Smooth muscle cell of the brain vasculature (primary cell): ENCODE data around the gene BICRA.
"Not testable (repeated sequence)": the region's sequence is repeated elsewhere in the genome, so short reads cannot be mapped to it uniquely, and the experiment has no call there.

Experiments
- DNase-seq: peaks from one replicate; pipeline ENCODE4 v3.0.0-alpha.2; 2012; ENCODE audit warnings: low read depth, low spot score

The BICRA gene

GRCh38 chr19:47663435-47663910 lies 54.5 kb downstream of the BICRA start:
- peak; percentile 29 for DNase-seq

- DNase-seq, result peak; percentile 89
These were observed 55.2 kb downstream of the BICRA start for GRCh38 chr19:47663911-47664771.

GRCh38 chr19:47668556-47668955 lies 59.6 kb downstream of the BICRA start:
- DNase-seq, result not testable (repeated sequence)

- no peak for DNase-seq
These were observed 61.8 kb downstream of the BICRA start for GRCh38 chr19:47670736-47671135.

GRCh38 chr19:47671499-47671898 lies 62.6 kb downstream of the BICRA start:
- DNase-seq, result no peak

- no peak for DNase-seq
These were observed 64.5 kb downstream of the BICRA start for GRCh38 chr19:47673426-47673825.

GRCh38 chr19:47674548-47674947 lies 65.6 kb downstream of the BICRA start:
- DNase-seq, result no peak

GRCh38 chr19:47675271-47675670 lies 66.3 kb downstream of the BICRA start:
- DNase-seq, result no peak

GRCh38 chr19:47675859-47676258 lies 66.9 kb downstream of the BICRA start:
- DNase-seq, result no peak

GRCh38 chr19:47676811-47677210 lies 67.9 kb downstream of the BICRA start:
- no peak for DNase-seq

GRCh38 chr19:47679251-47679900 lies 70.4 kb downstream of the BICRA start:
- DNase-seq, result no peak

- DNase-seq, result no peak
These were observed 71.3 kb downstream of the BICRA start for GRCh38 chr19:47679922-47680857.

- DNase-seq, result no peak
These were observed 72.0 kb downstream of the BICRA start for GRCh38 chr19:47680858-47681332.

GRCh38 chr19:47681388-47681787 lies 72.5 kb downstream of the BICRA start:
- DNase-seq, result no peak

- no peak for DNase-seq
These were observed 73.0 kb downstream of the BICRA start for GRCh38 chr19:47681936-47682335.

GRCh38 chr19:47682939-47683338 lies 74.0 kb downstream of the BICRA start:
- no peak for DNase-seq

GRCh38 chr19:47686679-47687450 lies 77.9 kb downstream of the BICRA start:
- DNase-seq, result no peak

GRCh38 chr19:47687906-47688305 lies 79.0 kb downstream of the BICRA start:
- DNase-seq, result no peak

- DNase-seq, result no peak
These were observed 82.2 kb downstream of the BICRA start for GRCh38 chr19:47691090-47691489.

- no peak for DNase-seq
These were observed 82.8 kb downstream of the BICRA start for GRCh38 chr19:47691782-47692181.

GRCh38 chr19:47693489-47693888 lies 84.6 kb downstream of the BICRA start:
- DNase-seq, result no peak
